Keratinocyte (primary cell): Measurements from ENCODE around the gene SPAG5. TPM values are rescaled to one million over a fixed set of nuclear protein-coding genes. Genes with fewer than 3 reads are reported as not detected.

Experiments
- DNase-seq: peaks from one replicate; pipeline ENCODE4 v3.0.0-alpha.2; 2011; ENCODE audit warnings: low read depth, missing footprints, low spot score
- FAIRE-seq: peaks from 2 replicates; lab custom pipeline; 2011; peaks lifted over from hg19 to GRCh38; lab: Jason Lieb, UNC
- H2AFZ ChIP-seq: 2 replicates; pipeline ENCODE4 v1.6.0; 2012; ENCODE audit warnings: low read length, control low read depth, inconsistent platforms; ENCODE audit not compliant: control insufficient read depth
- H3K27ac ChIP-seq: 2 replicates; pipeline ENCODE4 v1.5.1; 2011; ENCODE audit warnings: low read length; ENCODE audit not compliant: control insufficient read depth, insufficient read depth
- H3K27me3 ChIP-seq: 3 replicates; pipeline ENCODE4 v1.6.0; 2011; ENCODE audit warnings: low read length; ENCODE audit not compliant: control insufficient read depth, insufficient read depth; ENCODE audit errors: extremely low read depth
- H3K36me3 ChIP-seq, 2 experiments: 2 replicates in 1 of 2; 3 replicates in 1 of 2; pipeline ENCODE4 v1.5.1; 2011; ENCODE audit warnings: low read length in 2 of 2, mild to moderate bottlenecking in 1 of 2; ENCODE audit not compliant: control insufficient read depth in 2 of 2, insufficient read depth in 2 of 2; ENCODE audit errors: extremely low read depth in 1 of 2
- H3K4me1 ChIP-seq: 3 replicates; pipeline ENCODE4 v1.5.1; 2011; ENCODE audit warnings: low read length; ENCODE audit not compliant: control insufficient read depth, insufficient read depth; ENCODE audit errors: extremely low read depth
- H3K4me2 ChIP-seq: 3 replicates; pipeline ENCODE4 v1.6.0; 2011; ENCODE audit warnings: low read depth, low read length; ENCODE audit not compliant: control insufficient read depth, insufficient read depth; ENCODE audit errors: extremely low read depth
- H3K4me3 ChIP-seq, 3 experiments: fragments of 200-600 bp in 1 of 3; sonication (generic) in 1 of 3; 2 replicates in 2 of 3; 3 replicates in 1 of 3; pipeline ENCODE4 v1.5.1; 2011 to 2016; ENCODE audit warnings: low read length in 3 of 3, mild to moderate bottlenecking in 3 of 3, control low read depth in 2 of 3, inconsistent platforms in 1 of 3, low read depth in 1 of 3, mixed read lengths in 1 of 3, mixed run types in 1 of 3, moderate library complexity in 1 of 3; ENCODE audit not compliant: control insufficient read depth in 2 of 3, insufficient read depth in 2 of 3; ENCODE audit errors: extremely low read depth in 1 of 3
- H3K79me2 ChIP-seq: 2 replicates; pipeline ENCODE4 v1.6.0; 2012; ENCODE audit warnings: low read length; ENCODE audit not compliant: control insufficient read depth, insufficient read depth
- H3K9ac ChIP-seq: 3 replicates; pipeline ENCODE4 v1.6.0; 2011; ENCODE audit warnings: low read length; ENCODE audit not compliant: control insufficient read depth, insufficient read depth; ENCODE audit errors: extremely low read depth
- H3K9me1 ChIP-seq: 3 replicates; pipeline ENCODE4 v1.6.0; 2011; ENCODE audit warnings: low read length; ENCODE audit not compliant: control insufficient read depth, insufficient read depth; ENCODE audit errors: extremely low read depth
- H3K9me3 ChIP-seq: 2 replicates; pipeline ENCODE4 v1.5.1; 2012; ENCODE audit warnings: low read depth, low read length; ENCODE audit not compliant: control insufficient read depth
- H4K20me1 ChIP-seq: 3 replicates; pipeline ENCODE4 v1.6.0; 2011; ENCODE audit warnings: low read length; ENCODE audit not compliant: control insufficient read depth, insufficient read depth; ENCODE audit errors: extremely low read depth
- CTCF ChIP-seq, 3 experiments: IDR thresholded peaks in 1 of 3; conservative IDR thresholded peaks in 1 of 3; optimal IDR thresholded peaks in 1 of 3; 2 replicates in 2 of 3; 3 replicates in 1 of 3; pipeline versions ENCODE3 to v1.5.1; 2011; ENCODE audit warnings: low read length in 3 of 3, mild to moderate bottlenecking in 3 of 3, moderate library complexity in 2 of 3, control low read depth in 1 of 3, inconsistent platforms in 1 of 3; ENCODE audit not compliant: insufficient read depth in 2 of 3; ENCODE audit errors: extremely low read depth in 1 of 3
- EZH2 ChIP-seq: IDR thresholded peaks from one replicate; pipeline ENCODE4 v1.6.1; 2012; ENCODE audit warnings: inconsistent platforms, mild to moderate bottlenecking, low read length, moderate library complexity
- dilution Hi-C: fragments of 300-500 bp; cut with MboI; formaldehyde crosslinking; loops from one replicate; pipeline ENCODE4 v1.7.0; 2020; ENCODE audit warnings: low sequenced_read_pairs; ENCODE audit not compliant: extremely low pct_ligation_motif_present
- polyA plus RNA-seq, 5 experiments: library from polyadenylated mRNA; depleted of rRNA in 3 of 5; stranded (reverse) in 3 of 5; stranded (forward) in 1 of 5; unstranded in 1 of 5; fragments of >200 nt; gene quantifications; 1 replicate in 1 of 5; 2 replicates in 3 of 5; 3 replicates in 1 of 5; pipeline versions ENCODE4 v1.2.1 to v1.2.3, GENCODE V29; 2011 to 2012; ENCODE audit warnings: missing spikeins in 2 of 5, low read depth in 1 of 5, low replicate concordance in 1 of 5

The SPAG5 gene
- polyA plus RNA-seq, 1 donor (not counting 4 experiments of a cell fraction or from before 2014, with no cell fraction given) = 21.1 TPM

- Histone ChIP-seq H3K79me2 (no peaks in the 10 kb centered on the region), H3K4me1 (peaks cover 16% of the 10 kb centered on the region), H3K9ac (peak overlapping the region; percentile 9), H3K27me3 (peaks cover 8% of the 10 kb centered on the region), H3K27ac (no peak overlapping the region), H3K4me3 (no peak overlapping the region), H3K4me2 (peak overlapping the region; percentile 54), H3K9me3 (no peaks in the 10 kb centered on the region), H4K20me1 (peaks cover 5% of the 10 kb centered on the region), H3K9me1 (no peaks in the 10 kb centered on the region), H2AFZ (no peak overlapping the region), H3K36me3 (no peaks in the 10 kb centered on the region)
- FAIRE-seq (peak; percentile 92), DNase-seq (peak; percentile 66)
- TF ChIP-seq EZH2 (no peak), CTCF (optimal IDR thresholded peaks at IDR 0.05 in 1 of 3, IDR thresholded peaks at IDR 0.05 in 1 of 3, conservative IDR thresholded peaks at IDR 0.05 in 1 of 3; ENCODE audit: extremely low read depth in 1 of 3, insufficient read depth in 2 of 3, low read length in 3 of 3) (peak in 1 of 3 experiments; percentile 4)
- dilution Hi-C loops = no loop called here
Measured at GRCh38 chr17:28533091-28533807, 65.6 kb downstream of the SPAG5 start.

GRCh38 chr17:28532050-28532960, 66.5 kb downstream of the SPAG5 start:
- DNase-seq (no peak), FAIRE-seq (no peak)
- H3K79me2 ChIP-seq = no peaks in the 10 kb centered on the region
- no peak overlapping the region for H3K9ac ChIP-seq
- H3K36me3 ChIP-seq = no peaks in the 10 kb centered on the region
- H3K4me3 ChIP-seq = no peak overlapping the region
- dilution Hi-C loops = no loop called here
- H3K27ac ChIP-seq = no peak overlapping the region
- peaks cover 8% of the 10 kb centered on the region for H3K27me3 ChIP-seq
- TF ChIP-seq EZH2 (no peak), CTCF (optimal IDR thresholded peaks at IDR 0.05 in 1 of 3, IDR thresholded peaks at IDR 0.05 in 1 of 3, conservative IDR thresholded peaks at IDR 0.05 in 1 of 3; ENCODE audit: extremely low read depth in 1 of 3, insufficient read depth in 2 of 3, low read length in 3 of 3) (no peak)
- H3K4me2 ChIP-seq = peak overlapping the region; percentile 54
- no peaks in the 10 kb centered on the region for H3K9me1 ChIP-seq
- H2AFZ ChIP-seq = no peak overlapping the region
- peaks cover 5% of the 10 kb centered on the region for H4K20me1 ChIP-seq
- H3K4me1 ChIP-seq = peaks cover 24% of the 10 kb centered on the region
- H3K9me3 ChIP-seq = no peaks in the 10 kb centered on the region
